Caco-2 (cell line): ENCODE measurements around the gene POLE4. TPM values are rescaled to one million over a fixed set of nuclear protein-coding genes. Genes with fewer than 3 reads are reported as not detected.

Experiments used
- Bru-seq: library from RNA; stranded (reverse); fragments of 400-500 nt; gene quantifications from one replicate; lab custom pipeline; 2021; lab: Mats Ljungman, UMichigan
- BruChase-seq, 2 experiments: library from RNA; stranded (reverse); fragments of 400-500 nt; gene quantifications; one replicate each; lab custom pipeline; 2021; lab: Mats Ljungman, UMichigan
- BruUV-seq: library from RNA; stranded (reverse); fragments of 400-500 nt; replicated peaks from 2 replicates; lab custom pipeline; 2021; lab: Mats Ljungman, UMichigan
- CTCF ChIA-PET: fragments of 300-600 bp; sonication (Branson Sonifier 250); formaldehyde crosslinking; loops from one replicate; lab custom pipeline; 2022; ENCODE audit warnings: antibody characterized with exemption; lab: Charles Lee
- POLR2A ChIA-PET: fragments of 300-600 bp; sonication (Branson Sonifier 250); formaldehyde crosslinking; loops from one replicate; lab custom pipeline; 2022; ENCODE audit warnings: antibody characterized with exemption; lab: Charles Lee
- DNase-seq, 2 experiments: peaks; one replicate each; pipeline versions ENCODE4 v3.0.0 to v3.0.0-alpha.2; 2020 to 2022
- H3K27me3 ChIP-seq: replicated peaks from 2 replicates; pipeline ENCODE4 v1.6.0; 2011; ENCODE audit warnings: low read length; ENCODE audit not compliant: control insufficient read depth, insufficient read depth
- H3K36me3 ChIP-seq: 2 replicates; pipeline ENCODE4 v1.5.1; 2011; ENCODE audit warnings: low read length; ENCODE audit not compliant: control insufficient read depth, insufficient read depth
- H3K4me1 ChIP-seq: fragments of 250-450 bp; sonication (Bioruptor Pico); 2 replicates; pipeline ENCODE4 v1.5.1; 2020; ENCODE audit warnings: mild to moderate bottlenecking
- H3K4me3 ChIP-seq: 2 replicates; pipeline ENCODE4 v1.5.1; 2011; ENCODE audit warnings: low read depth, mild to moderate bottlenecking, control low read depth, low read length
- H3K9me3 ChIP-seq: fragments of 250-450 bp; sonication (Bioruptor Pico); 2 replicates; pipeline ENCODE4 v1.5.1; 2020; ENCODE audit warnings: mild to moderate bottlenecking, moderate library complexity
- H3K27ac Mint-ChIP-seq: one replicate; pipeline ENCODE4 v1.8.0; 2022; ENCODE audit warnings: mixed read lengths; ENCODE audit not compliant: unreplicated experiment
- H3K27me3 Mint-ChIP-seq: one replicate; pipeline ENCODE4 v1.8.0; 2022; ENCODE audit warnings: mixed read lengths; ENCODE audit not compliant: insufficient read depth, unreplicated experiment
- H3K36me3 Mint-ChIP-seq: one replicate; pipeline ENCODE4 v1.8.0; 2022; ENCODE audit warnings: mild to moderate bottlenecking, mixed read lengths; ENCODE audit not compliant: insufficient read depth, unreplicated experiment
- H3K4me1 Mint-ChIP-seq: one replicate; pipeline ENCODE4 v1.8.0; 2022; ENCODE audit warnings: low read depth, mixed read lengths; ENCODE audit not compliant: unreplicated experiment
- H3K4me3 Mint-ChIP-seq: one replicate; pipeline ENCODE4 v1.8.0; 2022; ENCODE audit warnings: mild to moderate bottlenecking, moderate library complexity, mixed read lengths; ENCODE audit not compliant: unreplicated experiment
- H3K9me3 Mint-ChIP-seq: one replicate; pipeline ENCODE4 v1.8.0; 2022; ENCODE audit warnings: mixed read lengths; ENCODE audit not compliant: unreplicated experiment
- CTCF ChIP-seq, 2 experiments: fragments of 200-600 bp in 1 of 2; IDR thresholded peaks; 1 replicate in 1 of 2; 2 replicates in 1 of 2; pipeline versions ENCODE4 v1.5.1 to v1.8.0; 2011 to 2022; ENCODE audit warnings: antibody characterized with exemption in 1 of 2, control low read depth in 1 of 2, inconsistent platforms in 1 of 2, low read depth in 1 of 2, low read length in 1 of 2, mild to moderate bottlenecking in 1 of 2, moderate library complexity in 1 of 2; ENCODE audit not compliant: insufficient read depth in 1 of 2, severe bottlenecking in 1 of 2, unreplicated experiment in 1 of 2
- intact Hi-C: fragments of 100-400 bp; cut with micrococcal nuclease; formaldehyde crosslinking; loops from one replicate; pipeline ENCODE4 v1.10.0; 2022; ENCODE audit not compliant: unreplicated experiment
- long read RNA-seq: library from polyadenylated mRNA; stranded (forward); transcript quantifications from one replicate; pipeline ENCODE4 v2.0.0, GENCODE V29; 2022
- total RNA-seq: library from RNA; stranded (reverse); gene quantifications from 2 replicates; pipeline ENCODE4 v1.2.3, GENCODE V29; 2022

The POLE4 gene
- total RNA-seq (101 and 117 TPM in 2 replicates), Bru-seq, nascent RNA (percentile 93 among the genes with signal in this experiment), BruChase-seq, experiment 1, labeled RNA remaining after a 2-hour chase (percentile 95 among the genes with signal in this experiment), BruChase-seq, experiment 2, labeled RNA remaining after a 6-hour chase (percentile 89 among the genes with signal in this experiment)
- long read RNA-seq, transcript POLE4-205 (4 exons, 1,248 nt) = major isoform, 71 of 81 reads
- long read RNA-seq, partial matches to known transcripts = 1 of 81 reads
- long read RNA-seq, other reads (novel, unspliced or antisense) = 5 of 81 reads

- TF ChIP-seq CTCF (IDR thresholded peaks at IDR 0.05; ENCODE audit: insufficient read depth in 1 of 2, low read depth in 1 of 2, low read length in 1 of 2, severe bottlenecking in 1 of 2, unreplicated experiment in 1 of 2) = peak in 1 of 2 experiments; percentile 2
- Histone ChIP-seq H3K27me3 (no peaks in the 10 kb centered on the region), H3K9me3 (no peaks in the 10 kb centered on the region), H3K4me3 (peak within 1 kb of the TSS; percentile 90), H3K4me1 (peaks cover 14% of the 10 kb centered on the region), H3K36me3 (0 out of 2 replicates have a peak, but pooled peaks cover 2% of the 10 kb centered on the region)
- ChIA-PET POLR2A (no interaction called here), CTCF (no interaction called here)
- H3K27me3 Mint-ChIP-seq = no peaks in the 10 kb centered on the region
- peaks cover 22% of the 10 kb centered on the region for H3K4me1 Mint-ChIP-seq
- intact Hi-C loops = loop anchor here (1.0 to 2.0 kb wide), 3 partner anchors 9 to 40 kb away; no protein-coding TSS in a partner anchor
- BruUV-seq = no TSS peak
- peak within 1 kb of the TSS; percentile 92 for H3K4me3 Mint-ChIP-seq
- DNase-seq = peak; percentile 95 to 96
- no peaks in the 10 kb centered on the region for H3K9me3 Mint-ChIP-seq
- H3K36me3 Mint-ChIP-seq = peaks cover 29% of the 10 kb centered on the region
- peak within 1 kb of the TSS; percentile 98 for H3K27ac Mint-ChIP-seq
These were observed at the start of gene POLE4 for GRCh38 chr2:74958274-74959105. POLE4 (plus strand) TSS chr2:74958643; CDS start chr2:74958680, 37 bp downstream.

- Mint-ChIP-seq H3K4me3 (peak overlapping the region; percentile 40), H3K36me3 (no peaks in the 10 kb centered on the region), H3K27ac (no peak overlapping the region), H3K9me3 (no peaks in the 10 kb centered on the region), H3K27me3 (peaks cover 4% of the 10 kb centered on the region), H3K4me1 (peaks cover 7% of the 10 kb centered on the region)
- H3K27me3 ChIP-seq = no peaks in the 10 kb centered on the region
- no peak overlapping the region for H3K4me3 ChIP-seq
- ChIA-PET CTCF (interaction anchor here (0.7 kb wide), 1 partner anchor 144 kb away, joined by 3 read pairs; no protein-coding TSS in a partner anchor), POLR2A (no interaction called here)
- no peaks in the 10 kb centered on the region for H3K9me3 ChIP-seq
- no peak for TF ChIP-seq CTCF (IDR thresholded peaks at IDR 0.05; ENCODE audit: insufficient read depth in 1 of 2, low read depth in 1 of 2, low read length in 1 of 2, severe bottlenecking in 1 of 2, unreplicated experiment in 1 of 2)
- no TSS peak for BruUV-seq
- intact Hi-C loops = no loop called here
- H3K4me1 ChIP-seq = no peaks in the 10 kb centered on the region
- DNase-seq = peak; percentile 24 to 44
- no peaks in the 10 kb centered on the region for H3K36me3 ChIP-seq
These were observed 49.5 kb upstream of the POLE4 start for GRCh38 chr2:74908748-74909444.

GRCh38 chr2:74910245-74910644 is 48.2 kb upstream of the POLE4 start:
- no peak overlapping the region for H3K4me3 ChIP-seq
- no peaks in the 10 kb centered on the region for H3K4me1 ChIP-seq
- peaks cover 7% of the 10 kb centered on the region for H3K4me1 Mint-ChIP-seq
- peaks cover 4% of the 10 kb centered on the region for H3K27me3 Mint-ChIP-seq
- no peaks in the 10 kb centered on the region for H3K27me3 ChIP-seq
- H3K36me3 ChIP-seq = no peaks in the 10 kb centered on the region
- no peak overlapping the region for H3K27ac Mint-ChIP-seq
- TF ChIP-seq CTCF (IDR thresholded peaks at IDR 0.05; ENCODE audit: insufficient read depth in 1 of 2, low read depth in 1 of 2, low read length in 1 of 2, severe bottlenecking in 1 of 2, unreplicated experiment in 1 of 2) = no peak
- no peaks in the 10 kb centered on the region for H3K9me3 Mint-ChIP-seq
- no peaks in the 10 kb centered on the region for H3K9me3 ChIP-seq
- H3K36me3 Mint-ChIP-seq = no peaks in the 10 kb centered on the region
- ChIA-PET CTCF (no interaction called here), POLR2A (no interaction called here)
- intact Hi-C loops = no loop called here
- H3K4me3 Mint-ChIP-seq = no peak overlapping the region
- BruUV-seq = no TSS peak
- DNase-seq = no peak
